K562 (cell line): ENCODE data around the gene ADRB2.

Source experiments
- CTCF ChIP-seq, 3 experiments: IDR thresholded peaks in 2 of 3; conservative IDR thresholded peaks in 1 of 3; 2 replicates each; pipeline ENCODE4 v1.5.1; 2011 to 2012; ENCODE audit warnings: low read length in 3 of 3, mild to moderate bottlenecking in 3 of 3, control low read depth in 2 of 3, improper control_type of control experiment in 1 of 3, inconsistent platforms in 1 of 3, low read depth in 1 of 3, mixed read lengths in 1 of 3, moderate library complexity in 1 of 3; ENCODE audit not compliant: insufficient read depth in 2 of 3
- HDAC2 ChIP-seq: fragments of 450-650 bp; IDR thresholded peaks from 2 replicates; pipeline ENCODE4 v1.6.1; 2016; ENCODE audit warnings: mild to moderate bottlenecking
- HDAC6 ChIP-seq: IDR thresholded peaks from 2 replicates; pipeline ENCODE4 v1.6.1; 2012; ENCODE audit warnings: low read depth, mild to moderate bottlenecking, control low read depth, inconsistent platforms, low read length, moderate library complexity
- MCM5 ChIP-seq: fragments of 450-650 bp; IDR thresholded peaks from 2 replicates; pipeline ENCODE4 v1.6.1; 2016; ENCODE audit warnings: low read depth
- MIER1 ChIP-seq: fragments of 450-650 bp; IDR thresholded peaks from 2 replicates; pipeline ENCODE4 v1.6.1; 2016; ENCODE audit warnings: antibody characterized with exemption, mild to moderate bottlenecking, low read depth
- SIX5 ChIP-seq, 2 experiments: IDR thresholded peaks; 2 replicates each; pipeline ENCODE4 v1.6.1; 2011; ENCODE audit warnings: low read length in 2 of 2, borderline replicate concordance in 1 of 2, low read depth in 1 of 2, mild to moderate bottlenecking in 1 of 2, moderate library complexity in 1 of 2; ENCODE audit not compliant: insufficient read depth in 1 of 2
- SMAD4 ChIP-seq: fragments of 250-450 bp; sonication (Bioruptor Pico); conservative IDR thresholded peaks from 2 replicates; pipeline ENCODE4 v1.8.0; 2021; ENCODE audit warnings: inconsistent platforms, mild to moderate bottlenecking, moderate library complexity
- TARDBP ChIP-seq: fragments of 450-650 bp; IDR thresholded peaks from 2 replicates; pipeline ENCODE4 v1.6.1; 2016
- ZNF140 ChIP-seq: fragments of 250-450 bp; sonication (Bioruptor Pico); IDR thresholded peaks from 2 replicates; pipeline ENCODE4 v1.8.0; 2021; ENCODE audit warnings: moderate library complexity, mild to moderate bottlenecking, inconsistent platforms

DNA sequence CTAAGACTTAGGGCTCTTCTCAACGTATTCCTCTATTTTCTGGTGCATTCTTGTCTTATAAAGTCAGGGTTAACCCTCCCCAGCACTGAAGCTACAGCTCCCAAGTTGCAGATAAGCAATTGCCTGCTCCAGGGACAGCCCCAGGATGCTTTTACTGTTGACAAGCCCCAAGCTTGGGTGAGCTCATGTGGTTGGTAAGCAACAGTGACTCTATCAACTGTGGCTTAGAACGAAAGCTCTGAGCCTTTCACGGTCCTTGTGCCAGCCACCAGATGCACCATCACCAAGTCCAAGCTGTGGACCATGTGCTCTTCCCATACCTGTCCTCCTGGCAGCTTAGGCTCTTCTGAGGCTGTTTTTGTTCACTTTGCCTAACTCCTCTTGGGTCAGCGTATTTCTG, 13.5 kb downstream of the ADRB2 start:
- no peak for TF ChIP-seq MCM5
- TF ChIP-seq HDAC6 = no peak
- no peak for TF ChIP-seq CTCF (IDR thresholded peaks at IDR 0.05 in 2 of 3, conservative IDR thresholded peaks at IDR 0.05 in 1 of 3; ENCODE audit: insufficient read depth in 2 of 3, low read depth in 1 of 3, low read length in 3 of 3)
- TF ChIP-seq TARDBP = no peak
- TF ChIP-seq SMAD4 (CRISPR knock-in tag) = no peak
- TF ChIP-seq SIX5 (IDR thresholded peaks at IDR 0.05; ENCODE audit: borderline replicate concordance in 1 of 2, insufficient read depth in 1 of 2, low read depth in 1 of 2, low read length in 2 of 2) = no peak
- no peak for TF ChIP-seq HDAC2
- TF ChIP-seq MIER1 = no peak
- TF ChIP-seq ZNF140 (CRISPR knock-in tag) = no peak
